Measurements from ENCODE around the gene WTIP. TPM values are rescaled to one million over a fixed set of nuclear protein-coding genes. Genes with fewer than 3 reads are reported as not detected.

The WTIP gene
- total and polyA plus RNA-seq, 2 of the 13 experiments (the other 11 are each of a cell fraction or from before 2014, with no cell fraction given): 15.0 to 18.1 TPM

DNA sequence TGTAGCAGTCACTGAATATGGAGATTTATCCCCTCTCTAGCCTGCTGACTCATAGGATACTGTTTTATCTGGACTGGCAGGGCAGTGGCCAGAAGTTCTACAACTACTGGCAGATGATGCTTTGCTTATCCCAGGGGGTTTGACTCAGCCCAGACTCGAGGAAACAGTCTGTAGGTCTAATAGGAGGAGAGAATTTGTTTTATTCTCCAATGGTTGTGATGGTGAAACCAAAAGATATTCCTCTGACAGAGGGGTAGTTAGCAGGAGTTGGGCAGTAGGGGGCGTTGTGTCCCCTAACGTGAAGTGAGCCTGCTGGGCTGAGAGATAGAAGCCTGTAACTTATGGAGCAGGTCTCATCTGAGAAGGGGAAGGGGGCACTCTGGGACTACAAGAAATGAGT, 74.9 kb downstream of the WTIP start:
- 0% methylated on average over 3 of the region's 3 CpGs for WGBS (ENCODE audit: low lambda C conversion rate)
- ChIA-PET POLR2A (no interaction called here), CTCF (ENCODE audit: low intra/inter-chr PET ratio, low total read pairs) (interaction anchor here (2.5 kb wide), 1 partner anchor 156 kb away, joined by 10 read pairs; no protein-coding TSS in a partner anchor)
- no peaks in the 10 kb centered on the region for H3K36me3 ChIP-seq (replicated peaks in 1 of 2; ENCODE audit: control insufficient read depth in 1 of 2, insufficient read depth in 2 of 2, low read length in 2 of 2)
- no peak overlapping the region for H3K9ac ChIP-seq (ENCODE audit: insufficient read depth, low read depth, low read length)
- peak; percentile 73 for FAIRE-seq
- TF ChIP-seq GLI4 (CRISPR knock-in tag; IDR thresholded peaks at IDR 0.05; ENCODE audit: borderline replicate concordance) (no peak), ZSCAN29 (CRISPR knock-in tag; conservative IDR thresholded peaks at IDR 0.05) (no peak), ZNF747 (CRISPR knock-in tag; IDR thresholded peaks at IDR 0.05; ENCODE audit: borderline replicate concordance) (no peak), CREB1 (IDR thresholded peaks at IDR 0.05) (no peak), CREB1 (CRISPR knock-in tag; IDR thresholded peaks at IDR 0.05) (no peak), ELF1 (CRISPR knock-in tag; IDR thresholded peaks at IDR 0.05) (no peak), TBX3 (IDR thresholded peaks at IDR 0.05; ENCODE audit: borderline replicate concordance) (no peak), KDM6A (CRISPR knock-in tag; IDR thresholded peaks at IDR 0.05; ENCODE audit: low read depth) (no peak), STAG1 (CRISPR knock-in tag; IDR thresholded peaks at IDR 0.05) (peak; percentile 46)
- TF ChIP-seq, protein P1, sequence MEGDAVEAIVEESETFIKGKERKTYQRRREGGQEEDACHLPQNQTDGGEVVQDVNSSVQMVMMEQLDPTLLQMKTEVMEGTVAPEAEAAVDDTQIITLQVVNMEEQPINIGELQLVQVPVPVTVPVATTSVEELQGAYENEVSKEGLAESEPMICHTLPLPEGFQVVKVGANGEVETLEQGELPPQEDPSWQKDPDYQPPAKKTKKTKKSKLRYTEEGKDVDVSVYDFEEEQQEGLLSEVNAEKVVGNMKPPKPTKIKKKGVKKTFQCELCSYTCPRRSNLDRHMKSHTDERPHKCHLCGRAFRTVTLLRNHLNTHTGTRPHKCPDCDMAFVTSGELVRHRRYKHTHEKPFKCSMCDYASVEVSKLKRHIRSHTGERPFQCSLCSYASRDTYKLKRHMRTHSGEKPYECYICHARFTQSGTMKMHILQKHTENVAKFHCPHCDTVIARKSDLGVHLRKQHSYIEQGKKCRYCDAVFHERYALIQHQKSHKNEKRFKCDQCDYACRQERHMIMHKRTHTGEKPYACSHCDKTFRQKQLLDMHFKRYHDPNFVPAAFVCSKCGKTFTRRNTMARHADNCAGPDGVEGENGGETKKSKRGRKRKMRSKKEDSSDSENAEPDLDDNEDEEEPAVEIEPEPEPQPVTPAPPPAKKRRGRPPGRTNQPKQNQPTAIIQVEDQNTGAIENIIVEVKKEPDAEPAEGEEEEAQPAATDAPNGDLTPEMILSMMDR (CRISPR knock-in tag; IDR thresholded peaks at IDR 0.05): peak; percentile 71
- no peaks in the 10 kb centered on the region for H3K4me1 ChIP-seq (ENCODE audit: insufficient read depth, low read length)
- H3K27me3 ChIP-seq (ENCODE audit: control insufficient read depth in 1 of 2, insufficient read depth in 2 of 2, low read length in 2 of 2): peaks cover 3 to 26% of the 10 kb centered on the region in 2 experiments; a peak in 3 of 5 replicates
- no peak overlapping the region for H2AFZ ChIP-seq (ENCODE audit: low read length)
- no peaks in the 10 kb centered on the region for H3K79me2 ChIP-seq (ENCODE audit: insufficient read depth, low read length)
- no peak overlapping the region for H3K4me3 ChIP-seq (replicated peaks in 1 of 3; ENCODE audit: insufficient read depth in 1 of 3, low read depth in 2 of 3, low read length in 3 of 3)
- no peaks in the 10 kb centered on the region for H3K9me3 ChIP-seq (ENCODE audit: low read length)
- DNase-seq (ENCODE audit: low spot score): peak; percentile 13
- ATAC-seq: peak; percentile 81
- H3K4me2 ChIP-seq (ENCODE audit: low read depth, low read length): no peak overlapping the region
- intact Hi-C loops (cut with micrococcal nuclease; ENCODE audit: unreplicated experiment): no loop called here
- no peaks in the 10 kb centered on the region for H4K20me1 ChIP-seq (ENCODE audit: insufficient read depth, low read length)
- no TSS peak for BruUV-seq (replicated peaks)
- in situ Hi-C loops (cut with HindIII; ENCODE audit: extremely low pct_ligation_motif_present, low pct_unique_long_range_greater_than_20kb): no loop called here
- no peak overlapping the region for H3K27ac ChIP-seq (ENCODE audit: extremely low read length, insufficient read depth, low read length)
